Upper lobe of left lung (tissue), 4 donors: ENCODE results near the gene SPSB3.

ENCODE experiments used
- EP300 ChIP-seq, 4 donors: sonication (generic); formaldehyde crosslinking; IDR thresholded peaks; one replicate each; pipeline ENCODE4 v1.5.1; 2017; ENCODE audit warnings: antibody characterized with exemption in 4 of 4, control low read depth in 2 of 4
- POLR2A ChIP-seq, 4 donors: fragments of 450-650 bp; IDR thresholded peaks; one replicate each; pipeline ENCODE4 v1.5.1; 2016 to 2017; ENCODE audit warnings: antibody characterized with exemption in 4 of 4, mild to moderate bottlenecking in 2 of 4
- POLR2AphosphoS5 ChIP-seq, 2 donors: sonication (generic); formaldehyde crosslinking; IDR thresholded peaks; one replicate each; pipeline ENCODE4 v1.5.1; 2017; ENCODE audit warnings: antibody characterized with exemption in 2 of 2
- TF ChIP-seq, protein P1 (sequence below), 6 experiments: fragments of 450-650 bp in 4 of 6; fragments of 200-600 bp in 2 of 6; sonication (generic) in 2 of 6; IDR thresholded peaks; one replicate each; pipeline ENCODE4 v1.5.1; 2016 to 2019; ENCODE audit warnings: antibody characterized with exemption in 6 of 6

DNA sequence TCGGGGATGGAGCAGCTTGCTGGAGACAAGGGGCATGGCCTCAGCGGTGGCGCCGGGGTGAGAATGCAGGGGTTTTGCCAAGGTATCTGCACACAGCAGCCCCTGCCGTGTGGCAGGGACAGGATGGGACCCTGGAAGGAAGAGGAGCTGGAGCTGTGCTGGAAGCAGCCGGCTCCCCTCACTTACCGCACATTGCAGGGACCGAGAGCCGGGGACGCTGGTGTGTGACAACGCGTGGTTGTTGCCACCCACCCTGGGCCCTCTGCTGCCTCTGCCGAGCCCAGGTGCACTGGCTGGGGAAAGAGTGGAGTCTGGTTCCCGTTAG, 3.4 kb upstream of the SPSB3 start:
- TF ChIP-seq, protein P1, sequence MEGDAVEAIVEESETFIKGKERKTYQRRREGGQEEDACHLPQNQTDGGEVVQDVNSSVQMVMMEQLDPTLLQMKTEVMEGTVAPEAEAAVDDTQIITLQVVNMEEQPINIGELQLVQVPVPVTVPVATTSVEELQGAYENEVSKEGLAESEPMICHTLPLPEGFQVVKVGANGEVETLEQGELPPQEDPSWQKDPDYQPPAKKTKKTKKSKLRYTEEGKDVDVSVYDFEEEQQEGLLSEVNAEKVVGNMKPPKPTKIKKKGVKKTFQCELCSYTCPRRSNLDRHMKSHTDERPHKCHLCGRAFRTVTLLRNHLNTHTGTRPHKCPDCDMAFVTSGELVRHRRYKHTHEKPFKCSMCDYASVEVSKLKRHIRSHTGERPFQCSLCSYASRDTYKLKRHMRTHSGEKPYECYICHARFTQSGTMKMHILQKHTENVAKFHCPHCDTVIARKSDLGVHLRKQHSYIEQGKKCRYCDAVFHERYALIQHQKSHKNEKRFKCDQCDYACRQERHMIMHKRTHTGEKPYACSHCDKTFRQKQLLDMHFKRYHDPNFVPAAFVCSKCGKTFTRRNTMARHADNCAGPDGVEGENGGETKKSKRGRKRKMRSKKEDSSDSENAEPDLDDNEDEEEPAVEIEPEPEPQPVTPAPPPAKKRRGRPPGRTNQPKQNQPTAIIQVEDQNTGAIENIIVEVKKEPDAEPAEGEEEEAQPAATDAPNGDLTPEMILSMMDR (IDR thresholded peaks at IDR 0.05): no peak
- no peak for TF ChIP-seq POLR2A (IDR thresholded peaks at IDR 0.05)
- no peak for TF ChIP-seq EP300 (IDR thresholded peaks at IDR 0.05)
- TF ChIP-seq POLR2AphosphoS5 (IDR thresholded peaks at IDR 0.05): no peak
